Stimulated activated CD4-positive, alpha-beta T cell treated with anti-CD3 and anti-CD28 coated beads, Interleukin-15, amount 100 ng/mL, for 1 hour (primary cell): ENCODE data around the gene GRHPR.
"Not testable (repeated sequence)": the region's sequence is repeated elsewhere in the genome, so short reads cannot be mapped to it uniquely, and the experiment has no call there.

Experiments used
- DNase-seq, 2 donors: peaks; one replicate each; pipeline ENCODE4 v3.0.0-alpha.2; 2020; ENCODE audit warnings: low read depth in 1 of 2, low spot score in 1 of 2

The GRHPR gene

GRCh38 chr9:37422289-37423104 is at the start of gene GRHPR:
Gene GRHPR (plus strand): TSS chr9:37422696. CDS start chr9:37422751, 55 bp downstream.
- DNase-seq = peak; percentile 73 to 90

- no peak for DNase-seq
Measured at GRCh38 chr9:37372839-37373238, 49.7 kb upstream of the GRHPR start.

- DNase-seq = no peak
Measured at GRCh38 chr9:37373621-37374020, 48.9 kb upstream of the GRHPR start.

- no peak for DNase-seq
Measured at GRCh38 chr9:37374892-37375291, 47.6 kb upstream of the GRHPR start.

- DNase-seq = no peak
Measured at GRCh38 chr9:37377688-37378612, 44.5 kb upstream of the GRHPR start.

GRCh38 chr9:37378613-37379004 is 43.9 kb upstream of the GRHPR start:
- no peak for DNase-seq

GRCh38 chr9:37379835-37380234 is 42.7 kb upstream of the GRHPR start:
- DNase-seq = no peak

GRCh38 chr9:37380570-37380969 is 41.9 kb upstream of the GRHPR start:
- DNase-seq = no peak

- no peak for DNase-seq
Measured at GRCh38 chr9:37381094-37381741, 41.3 kb upstream of the GRHPR start.

- DNase-seq = no peak
Measured at GRCh38 chr9:37382161-37382981, 40.1 kb upstream of the GRHPR start.

- no peak for DNase-seq
Measured at GRCh38 chr9:37382982-37383357, 39.5 kb upstream of the GRHPR start.

GRCh38 chr9:37383393-37383792 is 39.1 kb upstream of the GRHPR start:
- DNase-seq = no peak

GRCh38 chr9:37383876-37384746 is 38.4 kb upstream of the GRHPR start:
- DNase-seq = no peak

- DNase-seq = no peak
Measured at GRCh38 chr9:37385286-37385685, 37.2 kb upstream of the GRHPR start.

GRCh38 chr9:37386988-37387387 is 35.5 kb upstream of the GRHPR start:
- DNase-seq = no peak

- no peak for DNase-seq
Measured at GRCh38 chr9:37390759-37391158, 31.7 kb upstream of the GRHPR start.

GRCh38 chr9:37392272-37392671 is 30.2 kb upstream of the GRHPR start:
- no peak for DNase-seq

- no peak for DNase-seq
Measured at GRCh38 chr9:37395229-37395628, 27.3 kb upstream of the GRHPR start.

GRCh38 chr9:37395663-37396062 is 26.8 kb upstream of the GRHPR start:
- no peak for DNase-seq

GRCh38 chr9:37397948-37398347 is 24.5 kb upstream of the GRHPR start:
- not testable (repeated sequence) for DNase-seq
